ENCODE measurements around the gene NRXN3. TPM values are rescaled to one million over a fixed set of nuclear protein-coding genes. Genes with fewer than 3 reads are reported as not detected.

Gene NRXN3
- total RNA-seq, 1 experiment from 2014 or later, result 0.80 TPM

DNA sequence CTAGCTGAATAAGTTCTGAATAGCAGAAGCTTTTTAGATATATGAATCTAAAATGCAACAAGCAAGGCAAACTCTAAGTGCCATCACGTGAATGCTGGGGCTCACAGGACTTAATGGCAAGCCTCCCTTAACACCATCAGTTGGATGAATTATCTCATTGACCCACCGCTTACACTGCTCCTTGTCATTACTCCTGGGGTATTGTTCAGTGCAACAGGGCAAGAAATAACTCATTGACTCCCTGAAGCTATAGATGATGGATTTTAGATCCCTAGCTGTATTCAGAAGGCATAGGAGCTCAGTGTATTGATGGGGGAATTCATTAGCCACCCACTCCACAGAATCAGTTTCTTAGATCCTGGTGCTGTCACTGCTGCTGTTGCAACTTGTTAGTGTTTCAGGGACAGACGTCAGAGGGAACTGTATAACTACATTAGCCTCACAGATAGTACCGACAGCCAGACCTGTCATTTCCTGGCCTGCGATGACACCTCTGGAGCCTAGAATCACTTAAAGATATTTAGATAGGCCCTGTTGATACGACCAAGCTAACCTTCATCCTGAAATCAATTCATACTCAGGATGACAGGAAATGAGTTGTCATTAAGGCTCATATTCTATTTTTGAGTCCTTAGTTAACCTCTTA is 1305.8 kb downstream of the NRXN3 start:
- DNase-seq, result no peak
- Histone ChIP-seq H3K4me3 (ENCODE audit: insufficient read depth, low read depth, low read length) (no peak overlapping the region), H3K36me3 (replicated peaks; ENCODE audit: control insufficient read depth, insufficient read depth, low read length) (no peaks in the 10 kb centered on the region), H3K27me3 (ENCODE audit: control insufficient read depth, insufficient read depth, low read length) (no peaks in the 10 kb centered on the region)

DNA sequence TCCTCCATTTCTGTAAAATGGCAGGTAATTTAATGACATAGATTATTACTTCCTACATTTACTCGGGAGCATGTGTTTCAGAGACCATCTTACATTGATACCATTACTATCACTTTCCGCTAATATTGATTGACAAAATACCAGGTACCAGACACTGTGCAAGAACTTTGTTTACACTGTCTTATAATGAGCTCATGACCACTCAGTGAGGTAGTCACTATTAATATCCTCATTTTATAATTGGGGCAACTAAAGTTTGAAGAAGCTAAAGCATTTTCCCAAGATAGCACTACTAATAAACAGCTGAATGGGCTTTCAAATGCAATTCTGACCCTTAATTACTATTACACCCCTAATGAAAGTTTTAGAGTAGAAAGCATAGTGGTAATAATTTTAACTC is 1306.4 kb downstream of the NRXN3 start:
- Histone ChIP-seq H3K36me3 (replicated peaks; ENCODE audit: control insufficient read depth, insufficient read depth, low read length) (no peaks in the 10 kb centered on the region), H3K27me3 (ENCODE audit: control insufficient read depth, insufficient read depth, low read length) (no peaks in the 10 kb centered on the region), H3K4me3 (ENCODE audit: insufficient read depth, low read depth, low read length) (no peak overlapping the region)
- DNase-seq, result no peak

DNA sequence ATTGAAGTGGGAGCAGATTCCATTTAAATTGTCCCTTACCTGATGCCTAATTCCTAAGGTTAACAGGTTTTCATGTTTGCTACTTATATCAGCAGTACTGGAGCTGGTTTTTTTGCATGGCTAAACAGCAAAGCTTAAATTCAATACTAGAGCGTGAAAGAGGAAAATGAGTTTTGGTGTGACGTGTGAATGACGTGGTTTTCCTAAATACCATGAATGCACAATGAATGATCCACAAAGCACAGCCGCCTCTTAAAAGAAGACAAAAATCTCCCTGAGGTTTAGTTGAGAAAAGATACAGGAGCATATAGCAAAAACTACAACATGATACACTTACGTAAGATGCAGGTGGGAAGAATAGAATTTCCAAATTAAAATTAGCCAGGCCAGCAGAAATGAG is 1310.0 kb downstream of the NRXN3 start:
- Histone ChIP-seq H3K27me3 (ENCODE audit: control insufficient read depth, insufficient read depth, low read length) (no peaks in the 10 kb centered on the region), H3K4me3 (ENCODE audit: insufficient read depth, low read depth, low read length) (no peak overlapping the region), H3K36me3 (replicated peaks; ENCODE audit: control insufficient read depth, insufficient read depth, low read length) (no peaks in the 10 kb centered on the region)
- no peak for DNase-seq

DNA sequence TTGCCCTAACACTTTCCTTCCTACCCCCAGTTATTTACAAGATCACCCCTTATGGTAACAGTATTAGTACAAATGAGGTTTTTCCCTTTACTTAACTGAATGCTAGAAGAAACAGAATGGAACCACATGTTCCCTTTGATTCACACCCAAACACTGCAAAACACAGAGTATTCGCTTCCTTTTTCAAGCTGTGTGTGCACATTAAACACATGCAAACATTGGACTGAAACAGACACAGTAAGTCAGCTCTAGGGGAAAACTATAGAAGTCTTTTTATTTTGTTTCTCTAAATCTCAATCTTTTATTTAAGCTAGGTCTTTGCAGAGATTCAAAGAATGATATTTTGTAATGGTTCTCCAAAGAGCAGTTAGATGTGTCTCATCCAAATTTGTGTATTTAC is 1312.7 kb downstream of the NRXN3 start:
- no peaks in the 10 kb centered on the region for H3K36me3 ChIP-seq (replicated peaks; ENCODE audit: control insufficient read depth, insufficient read depth, low read length)
- no peak for DNase-seq
- no peak overlapping the region for H3K4me3 ChIP-seq (ENCODE audit: insufficient read depth, low read depth, low read length)
- H3K27me3 ChIP-seq (ENCODE audit: control insufficient read depth, insufficient read depth, low read length), result no peaks in the 10 kb centered on the region

DNA sequence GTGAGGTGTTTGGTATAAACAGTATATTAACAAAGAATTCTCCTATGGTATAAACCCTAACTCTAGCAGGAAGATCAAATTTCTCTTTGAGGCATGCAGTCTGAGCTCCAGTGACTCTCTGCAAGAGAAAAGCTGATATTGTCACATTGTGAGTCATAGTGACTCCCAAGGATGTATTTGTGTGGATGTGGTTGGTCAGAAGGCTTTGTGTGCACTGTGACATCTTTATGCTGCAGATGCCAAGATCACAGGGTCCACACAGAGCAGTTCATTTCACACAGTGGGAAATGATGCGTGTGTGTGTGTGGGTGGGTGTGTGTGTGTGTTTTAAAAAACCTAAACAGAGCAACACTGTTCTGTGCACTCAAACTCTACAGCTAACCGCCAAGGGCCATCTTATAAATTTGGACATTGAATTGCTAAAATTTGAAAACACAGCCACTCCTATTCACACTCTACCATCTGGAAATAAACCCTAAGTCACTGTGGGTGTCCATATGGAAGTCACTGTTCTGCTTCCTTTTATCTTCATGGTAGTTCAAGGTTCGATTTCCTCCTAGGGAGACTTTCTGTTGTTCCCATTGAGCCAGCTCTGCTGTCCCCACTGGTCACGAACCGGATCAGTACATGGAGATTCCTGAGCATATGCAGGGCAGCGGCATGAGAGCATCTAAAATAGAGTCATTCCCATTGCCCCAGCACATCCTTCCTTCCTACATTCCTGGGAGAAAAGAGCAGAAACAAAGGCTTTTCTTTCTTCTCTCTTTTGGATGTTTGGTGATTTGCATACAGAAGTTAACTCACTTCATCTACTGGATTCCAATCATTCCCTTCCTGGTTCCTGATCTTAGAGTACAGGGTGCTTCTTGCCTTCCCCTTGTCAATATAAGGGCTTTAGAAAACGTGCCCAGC is 1313.6 kb downstream of the NRXN3 start:
- H3K36me3 ChIP-seq (replicated peaks; ENCODE audit: control insufficient read depth, insufficient read depth, low read length), result no peaks in the 10 kb centered on the region
- H3K4me3 ChIP-seq (ENCODE audit: insufficient read depth, low read depth, low read length), result no peak overlapping the region
- peak; percentile 8 for DNase-seq
- no peaks in the 10 kb centered on the region for H3K27me3 ChIP-seq (ENCODE audit: control insufficient read depth, insufficient read depth, low read length)

DNA sequence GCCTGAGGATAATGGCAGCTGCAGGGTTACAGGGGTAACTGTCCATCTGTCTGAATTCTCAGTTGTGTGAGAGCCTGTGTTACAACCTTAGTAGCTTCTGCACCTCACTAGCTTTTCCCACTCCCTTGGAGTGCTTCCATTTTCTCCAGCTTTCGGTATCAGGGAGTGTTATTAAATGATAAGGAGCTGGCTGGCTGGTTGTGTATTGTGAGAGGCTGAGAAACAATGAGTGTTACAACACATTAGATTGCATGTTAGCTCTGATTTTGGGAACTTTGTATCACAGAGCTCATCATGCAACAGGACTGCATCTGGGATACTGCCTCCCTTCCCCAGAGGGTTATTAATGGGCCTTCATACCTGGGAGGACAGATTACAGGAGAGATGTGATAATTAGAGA is 1317.5 kb downstream of the NRXN3 start:
- H3K36me3 ChIP-seq (replicated peaks; ENCODE audit: control insufficient read depth, insufficient read depth, low read length), result no peaks in the 10 kb centered on the region
- no peaks in the 10 kb centered on the region for H3K27me3 ChIP-seq (ENCODE audit: control insufficient read depth, insufficient read depth, low read length)
- no peak overlapping the region for H3K4me3 ChIP-seq (ENCODE audit: insufficient read depth, low read depth, low read length)
- DNase-seq, result no peak

DNA sequence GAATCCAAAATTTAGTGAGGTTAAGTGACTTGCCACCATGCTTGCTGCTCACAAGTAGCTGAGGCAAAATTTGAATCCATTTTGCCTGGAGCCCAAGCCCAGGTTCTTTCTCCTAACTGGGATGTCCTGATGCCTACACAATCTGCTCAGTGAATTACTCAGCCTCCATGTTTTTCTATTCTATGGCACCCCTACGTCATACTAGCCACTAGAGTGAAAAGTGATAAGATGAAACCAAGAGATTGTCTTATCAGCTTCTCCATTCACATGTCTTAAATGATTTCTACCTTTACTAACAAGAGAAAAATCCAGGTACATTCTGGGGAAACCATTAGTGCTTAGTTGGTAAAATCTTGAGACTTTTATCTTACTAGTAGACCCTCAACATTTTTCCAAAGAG is 1321.0 kb downstream of the NRXN3 start:
- no peak for DNase-seq
- H3K4me3 ChIP-seq (ENCODE audit: insufficient read depth, low read depth, low read length), result no peak overlapping the region
- H3K27me3 ChIP-seq (ENCODE audit: control insufficient read depth, insufficient read depth, low read length), result no peaks in the 10 kb centered on the region
- no peaks in the 10 kb centered on the region for H3K36me3 ChIP-seq (replicated peaks; ENCODE audit: control insufficient read depth, insufficient read depth, low read length)

DNA sequence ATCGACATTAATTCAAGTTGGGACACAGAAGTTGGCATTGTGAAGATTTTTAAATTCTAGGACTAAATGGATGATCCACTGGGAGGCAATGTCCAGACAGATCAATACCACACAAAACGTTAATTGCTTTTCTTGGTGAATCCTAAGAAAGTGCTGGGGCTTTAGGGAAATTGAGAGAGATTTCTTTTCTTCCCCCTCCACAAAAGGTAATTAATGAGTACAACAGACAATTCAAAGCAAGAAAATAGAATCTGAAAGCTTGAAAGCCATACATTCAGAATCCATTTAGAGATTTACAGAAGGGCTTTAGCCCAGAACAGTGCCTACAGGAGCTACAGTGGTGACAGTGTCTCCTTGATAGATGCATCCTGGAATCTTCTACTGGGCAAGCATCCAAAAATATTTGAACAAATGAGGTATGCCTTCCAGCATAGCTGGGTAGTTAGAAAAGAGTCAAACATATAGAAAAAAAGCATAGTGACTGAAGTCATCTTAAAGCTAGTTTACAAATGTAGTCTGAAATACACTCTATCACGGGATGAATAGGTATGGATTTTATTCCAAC is 1323.0 kb downstream of the NRXN3 start:
- H3K27me3 ChIP-seq (ENCODE audit: control insufficient read depth, insufficient read depth, low read length), result no peaks in the 10 kb centered on the region
- H3K36me3 ChIP-seq (replicated peaks; ENCODE audit: control insufficient read depth, insufficient read depth, low read length), result no peaks in the 10 kb centered on the region
- H3K4me3 ChIP-seq (ENCODE audit: insufficient read depth, low read depth, low read length), result no peak overlapping the region
- no peak for DNase-seq

DNA sequence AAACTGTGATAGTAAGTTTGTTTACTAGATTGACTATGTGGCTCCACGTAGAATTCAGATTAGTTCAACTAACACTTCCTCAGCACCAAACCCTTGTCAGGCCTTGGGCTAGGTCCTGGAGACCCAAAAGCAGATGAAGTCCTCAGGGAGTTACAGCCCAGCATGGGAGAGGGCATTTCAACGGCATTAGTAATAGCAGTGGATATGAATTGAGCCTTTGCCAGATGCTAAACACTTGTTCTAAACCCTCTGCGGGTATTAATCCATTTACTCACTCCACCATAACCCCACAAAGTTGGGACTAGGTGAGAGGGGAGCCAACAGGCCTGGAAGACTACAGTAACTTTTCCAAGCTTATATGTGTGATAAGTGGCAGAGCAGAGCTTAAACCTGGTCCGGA is 1326.5 kb downstream of the NRXN3 start:
- Histone ChIP-seq H3K36me3 (replicated peaks; ENCODE audit: control insufficient read depth, insufficient read depth, low read length) (no peaks in the 10 kb centered on the region), H3K4me3 (ENCODE audit: insufficient read depth, low read depth, low read length) (no peak overlapping the region), H3K27me3 (ENCODE audit: control insufficient read depth, insufficient read depth, low read length) (no peaks in the 10 kb centered on the region)
- DNase-seq, result no peak

DNA sequence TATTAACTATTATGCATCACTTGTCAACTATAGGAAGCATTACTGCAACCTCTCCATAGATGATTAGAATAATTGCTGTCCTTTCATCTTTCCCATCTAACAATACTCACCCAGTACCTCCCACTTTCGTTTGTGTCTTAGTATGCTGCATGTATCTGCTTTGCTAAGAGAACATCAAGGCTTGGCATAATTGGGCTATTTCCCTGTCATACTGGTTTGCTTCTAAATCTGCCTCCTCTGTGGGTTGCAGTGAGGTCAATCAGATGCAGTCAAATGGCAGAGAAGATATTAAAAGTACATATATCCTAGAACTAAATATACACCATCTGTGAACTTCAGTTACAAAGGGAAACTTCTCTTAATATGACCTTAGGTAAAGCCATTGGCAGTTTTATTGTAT is 1330.3 kb downstream of the NRXN3 start:
- no peaks in the 10 kb centered on the region for H3K27me3 ChIP-seq (ENCODE audit: control insufficient read depth, insufficient read depth, low read length)

DNA sequence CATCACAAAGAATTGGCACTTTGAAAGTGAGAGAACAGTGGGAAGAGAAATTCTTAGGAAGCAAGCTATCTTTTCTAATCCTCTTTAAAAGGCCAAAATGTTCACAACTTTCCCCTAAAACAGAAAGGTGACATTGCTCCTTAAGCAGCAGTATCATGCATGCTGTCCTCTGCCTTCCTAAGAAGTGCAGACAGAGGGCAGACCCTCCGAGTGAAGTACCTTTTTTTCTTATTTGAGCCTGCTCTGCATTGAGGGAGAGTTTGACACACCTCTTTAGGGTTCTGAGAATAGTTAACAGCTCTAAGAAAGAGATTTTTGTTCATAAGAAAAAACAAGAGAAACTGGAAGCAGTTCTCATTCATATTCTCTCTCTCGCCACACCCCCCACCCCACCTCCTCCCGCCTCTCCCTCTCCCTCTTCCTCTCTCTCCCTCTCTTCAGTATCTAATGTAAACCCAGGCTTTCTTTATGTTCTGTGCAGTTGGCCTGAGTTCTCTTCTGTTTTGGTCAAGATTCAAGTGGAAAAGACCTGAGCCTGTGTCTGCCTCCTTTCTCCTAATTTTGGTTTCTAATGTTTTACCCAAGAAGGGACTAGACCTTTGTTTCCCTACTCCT is 1332.1 kb downstream of the NRXN3 start:
- DNase-seq, result peak; percentile 15
- Histone ChIP-seq H3K4me3 (ENCODE audit: insufficient read depth, low read depth, low read length) (no peak overlapping the region), H3K27me3 (ENCODE audit: control insufficient read depth, insufficient read depth, low read length) (no peaks in the 10 kb centered on the region), H3K36me3 (replicated peaks; ENCODE audit: control insufficient read depth, insufficient read depth, low read length) (no peaks in the 10 kb centered on the region)

More for the DNA sequence above, 1330.3 kb downstream of the NRXN3 start:
- Histone ChIP-seq H3K4me3 (ENCODE audit: insufficient read depth, low read depth, low read length) (no peak overlapping the region), H3K36me3 (replicated peaks; ENCODE audit: control insufficient read depth, insufficient read depth, low read length) (no peaks in the 10 kb centered on the region)
- DNase-seq, result no peak

DNA sequence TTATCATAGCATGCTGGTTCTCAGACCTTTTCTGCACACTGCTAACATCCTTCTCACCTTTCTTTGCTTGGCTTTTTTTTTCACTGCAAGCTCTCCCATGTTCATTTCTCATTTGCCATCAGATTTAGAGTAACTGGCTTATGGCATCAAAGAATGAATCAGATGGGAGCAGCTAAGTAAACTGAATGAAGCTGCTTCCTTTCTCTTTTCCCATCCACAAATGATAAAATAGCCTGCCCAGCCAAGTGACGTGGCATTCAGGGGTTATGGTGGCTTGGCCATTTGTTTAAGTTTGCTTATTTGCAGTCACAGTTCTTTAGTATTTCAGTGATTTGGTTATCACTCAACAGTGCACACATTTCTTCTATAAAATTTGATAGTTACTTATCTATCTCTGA is 1332.6 kb downstream of the NRXN3 start:
- H3K27me3 ChIP-seq (ENCODE audit: control insufficient read depth, insufficient read depth, low read length), result no peaks in the 10 kb centered on the region
- DNase-seq, result no peak
- no peaks in the 10 kb centered on the region for H3K36me3 ChIP-seq (replicated peaks; ENCODE audit: control insufficient read depth, insufficient read depth, low read length)
- H3K4me3 ChIP-seq (ENCODE audit: insufficient read depth, low read depth, low read length), result no peak overlapping the region

DNA sequence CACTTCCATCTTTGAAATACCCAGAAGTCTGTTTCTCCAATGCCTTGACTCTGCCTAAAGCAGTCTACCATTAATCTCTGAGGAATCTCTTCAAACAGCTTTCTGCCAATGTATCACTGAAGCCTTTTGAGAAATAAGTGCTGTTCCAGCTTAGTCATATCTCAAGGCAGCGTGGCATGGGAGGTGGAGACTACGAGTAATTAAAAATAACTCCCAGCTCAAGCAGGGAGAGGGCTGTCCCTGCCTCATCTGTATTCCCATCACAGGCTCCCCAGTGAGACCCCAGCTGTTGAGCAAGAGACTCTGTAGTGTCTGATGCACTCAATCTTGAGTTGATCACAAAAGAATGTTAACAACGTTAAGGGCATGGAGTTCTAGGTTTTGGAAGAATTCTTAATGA is 1340.5 kb downstream of the NRXN3 start:
- no peaks in the 10 kb centered on the region for H3K36me3 ChIP-seq (replicated peaks; ENCODE audit: control insufficient read depth, insufficient read depth, low read length)
- H3K27me3 ChIP-seq (ENCODE audit: control insufficient read depth, insufficient read depth, low read length), result no peaks in the 10 kb centered on the region
- DNase-seq, result no peak
- no peak overlapping the region for H3K4me3 ChIP-seq (ENCODE audit: insufficient read depth, low read depth, low read length)

DNA sequence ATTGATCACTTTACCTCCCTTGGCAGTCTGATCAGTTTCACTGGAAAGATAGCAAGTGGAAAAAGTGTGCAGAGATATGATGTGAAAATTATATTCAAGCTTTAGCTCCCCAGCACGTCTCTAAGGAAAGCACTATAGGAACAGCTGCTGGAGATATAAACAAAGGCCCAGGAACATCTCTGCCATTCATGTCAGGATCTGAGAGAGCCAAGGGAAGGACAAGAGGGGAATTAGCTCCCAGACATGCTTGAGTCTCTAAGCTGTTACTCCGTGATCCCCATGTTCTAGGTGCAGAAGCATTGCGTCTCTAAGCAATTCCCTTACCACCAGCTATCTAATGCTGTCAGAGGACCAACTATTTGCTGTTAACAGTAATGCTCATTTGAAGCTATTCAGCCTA is 1341.0 kb downstream of the NRXN3 start:
- H3K36me3 ChIP-seq (replicated peaks; ENCODE audit: control insufficient read depth, insufficient read depth, low read length), result no peaks in the 10 kb centered on the region
- no peak for DNase-seq
- no peaks in the 10 kb centered on the region for H3K27me3 ChIP-seq (ENCODE audit: control insufficient read depth, insufficient read depth, low read length)
- no peak overlapping the region for H3K4me3 ChIP-seq (ENCODE audit: insufficient read depth, low read depth, low read length)

DNA sequence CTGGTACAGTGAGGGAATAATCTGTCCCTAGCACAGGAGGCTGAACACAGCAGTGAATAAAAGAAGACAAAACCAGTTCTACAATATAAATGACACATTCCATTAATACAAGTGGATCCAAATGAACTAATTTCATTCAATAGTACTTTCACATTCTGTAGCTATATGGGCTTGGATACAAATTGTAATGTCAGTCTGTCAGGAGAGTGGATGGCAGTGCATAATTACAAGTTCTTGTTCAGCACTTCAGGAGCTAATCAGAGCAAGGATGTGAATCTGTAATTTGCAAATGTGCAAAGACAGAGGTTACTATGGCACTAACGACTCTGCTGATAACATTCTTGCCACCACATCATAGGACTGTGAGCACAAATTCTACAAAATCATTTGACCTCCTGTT is 1343.3 kb downstream of the NRXN3 start:
- DNase-seq, result no peak
- Histone ChIP-seq H3K4me3 (ENCODE audit: insufficient read depth, low read depth, low read length) (no peak overlapping the region), H3K36me3 (replicated peaks; ENCODE audit: control insufficient read depth, insufficient read depth, low read length) (no peaks in the 10 kb centered on the region), H3K27me3 (ENCODE audit: control insufficient read depth, insufficient read depth, low read length) (no peaks in the 10 kb centered on the region)
